ENCODE measurements around the gene CHD5. TPM values are rescaled to one million over a fixed set of nuclear protein-coding genes. Genes with fewer than 3 reads are reported as not detected.
A peak's percentile ranks its signal among the peaks of the same experiment; 100 is the strongest.

Gene CHD5
- total RNA-seq, 2 experiments from 2014 or later = 0.27 to 0.45 TPM

DNA sequence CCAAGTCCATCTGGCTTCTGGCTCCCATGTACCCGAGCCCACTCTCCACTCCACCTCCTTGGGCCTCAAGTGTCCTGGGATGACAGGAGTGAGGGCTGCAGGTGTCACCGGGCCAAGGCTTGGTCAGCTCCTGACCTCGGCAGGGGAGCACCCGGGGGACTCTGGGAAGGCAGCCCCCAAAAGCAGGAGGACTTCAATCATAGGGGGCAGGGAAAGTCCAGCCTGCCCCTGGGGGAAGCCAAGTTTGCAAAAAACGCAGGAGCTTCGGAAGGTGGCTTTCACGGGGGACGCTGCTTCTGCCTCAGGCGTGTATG is 77.6 kb downstream of the CHD5 start:
- Mint-ChIP-seq H3K4me1 (ENCODE audit: low read depth) (no peaks in the 10 kb centered on the region), H3K36me3 (ENCODE audit: low read depth) (peaks cover 4% of the 10 kb centered on the region), H3K9me3 (no peaks in the 10 kb centered on the region), H3K27me3 (ENCODE audit: low read depth) (peaks cover 2% of the 10 kb centered on the region), H3K27ac (no peak overlapping the region), H3K4me3 (no peak overlapping the region)
- CTCF ChIA-PET = no interaction called here
- intact Hi-C loops (cut with micrococcal nuclease) = no loop called here
- DNase-seq = no peak

DNA sequence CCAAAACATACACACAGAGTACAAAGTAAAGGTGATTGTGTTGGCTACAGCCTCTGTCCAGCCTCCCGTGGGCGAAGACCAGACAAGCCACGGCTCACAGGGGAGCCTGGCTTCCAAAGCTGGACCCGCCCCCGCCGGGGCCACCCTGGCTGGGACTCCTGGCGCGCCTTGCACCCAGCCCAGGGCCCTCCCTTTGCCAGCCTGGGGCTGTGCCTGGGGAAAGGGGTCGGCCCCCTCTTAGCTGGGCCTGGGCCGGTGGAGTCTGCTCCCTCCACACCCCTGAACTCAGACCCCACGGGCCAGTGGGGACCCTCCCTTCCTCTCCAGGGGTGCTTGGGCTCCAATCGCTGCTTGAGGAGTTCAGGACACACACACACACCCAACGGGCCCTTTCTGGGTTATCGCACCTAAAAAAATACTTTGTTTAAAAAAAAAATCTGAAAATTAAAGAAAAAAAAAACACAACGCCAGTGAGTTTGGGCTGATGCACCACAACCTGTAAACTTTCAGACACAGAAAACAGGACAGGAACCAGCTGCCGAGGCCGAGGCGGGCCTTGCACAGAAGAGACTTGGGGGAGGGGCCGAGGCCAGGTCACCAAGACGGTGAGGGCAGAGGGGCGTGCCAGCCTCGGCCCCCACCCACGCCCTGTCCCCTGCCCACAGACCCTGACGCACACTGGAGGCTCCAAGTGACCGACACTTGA is 78.1 kb downstream of the CHD5 start:
- DNase-seq = no peak
- H3K4me3 Mint-ChIP-seq = no peak overlapping the region
- H3K9me3 Mint-ChIP-seq = no peaks in the 10 kb centered on the region
- H3K36me3 Mint-ChIP-seq (ENCODE audit: low read depth) = peaks cover 4% of the 10 kb centered on the region
- no peak overlapping the region for H3K27ac Mint-ChIP-seq
- intact Hi-C loops (cut with micrococcal nuclease) = no loop called here
- H3K27me3 Mint-ChIP-seq (ENCODE audit: low read depth) = no peaks in the 10 kb centered on the region
- CTCF ChIA-PET = interaction anchor here (0.6 kb wide), 1 partner anchor 238 kb away, joined by 5 read pairs; no protein-coding TSS in a partner anchor
- H3K4me1 Mint-ChIP-seq (ENCODE audit: low read depth) = no peaks in the 10 kb centered on the region

DNA sequence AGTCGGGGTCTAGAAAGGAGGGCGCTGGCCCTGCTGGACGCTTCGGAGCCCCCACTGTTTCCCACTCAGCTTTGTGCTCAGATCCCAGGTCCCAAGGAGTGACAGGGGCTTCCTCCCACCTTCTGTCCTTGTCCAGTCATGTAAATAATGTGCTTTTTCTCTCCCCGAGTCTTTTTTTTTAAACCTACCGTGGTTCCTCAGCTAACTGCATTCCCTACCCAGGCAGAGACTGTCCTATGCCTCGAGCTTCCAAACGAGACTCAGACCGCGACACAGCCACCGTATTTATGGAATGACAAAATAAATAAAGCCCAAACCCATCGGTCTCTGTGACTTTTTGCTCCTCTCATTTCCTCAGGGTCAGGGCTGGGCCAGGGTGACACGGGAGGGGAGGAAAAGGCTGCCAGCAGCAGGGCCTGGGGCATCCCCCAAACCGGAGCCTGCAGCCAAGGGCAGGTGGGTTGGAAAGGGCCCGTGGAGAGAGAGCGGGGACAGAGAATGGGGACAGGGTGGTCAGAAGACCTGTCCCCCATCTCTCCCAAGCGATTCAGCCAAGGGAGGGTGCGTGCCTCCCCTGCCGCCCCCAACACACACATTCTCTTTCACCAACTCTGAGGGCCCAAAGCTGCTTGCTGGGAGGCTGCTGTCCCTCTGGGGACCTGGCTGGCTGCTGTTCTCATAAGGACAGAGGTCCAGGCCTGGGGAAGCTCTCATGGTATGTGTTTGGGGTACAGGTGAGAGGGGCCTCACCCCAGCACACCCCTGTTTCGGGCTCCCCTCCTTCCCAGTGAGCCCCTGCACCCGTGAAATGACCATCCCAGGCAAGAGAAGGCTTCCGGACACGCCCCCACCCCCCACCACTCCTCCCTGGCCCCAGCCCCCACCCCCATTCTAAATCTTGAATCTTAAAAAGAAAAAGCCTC is 79.0 kb downstream of the CHD5 start:
- no peak for DNase-seq
- H3K27ac Mint-ChIP-seq = no peak overlapping the region
- intact Hi-C loops (cut with micrococcal nuclease) = no loop called here
- H3K36me3 Mint-ChIP-seq (ENCODE audit: low read depth) = peaks cover 4% of the 10 kb centered on the region
- CTCF ChIA-PET = interaction anchor here (0.8 kb wide), 1 partner anchor 170 kb away, joined by 3 read pairs; no protein-coding TSS in a partner anchor
- no peaks in the 10 kb centered on the region for H3K4me1 Mint-ChIP-seq (ENCODE audit: low read depth)
- no peaks in the 10 kb centered on the region for H3K9me3 Mint-ChIP-seq
- H3K27me3 Mint-ChIP-seq (ENCODE audit: low read depth) = no peaks in the 10 kb centered on the region
- H3K4me3 Mint-ChIP-seq = no peak overlapping the region

DNA sequence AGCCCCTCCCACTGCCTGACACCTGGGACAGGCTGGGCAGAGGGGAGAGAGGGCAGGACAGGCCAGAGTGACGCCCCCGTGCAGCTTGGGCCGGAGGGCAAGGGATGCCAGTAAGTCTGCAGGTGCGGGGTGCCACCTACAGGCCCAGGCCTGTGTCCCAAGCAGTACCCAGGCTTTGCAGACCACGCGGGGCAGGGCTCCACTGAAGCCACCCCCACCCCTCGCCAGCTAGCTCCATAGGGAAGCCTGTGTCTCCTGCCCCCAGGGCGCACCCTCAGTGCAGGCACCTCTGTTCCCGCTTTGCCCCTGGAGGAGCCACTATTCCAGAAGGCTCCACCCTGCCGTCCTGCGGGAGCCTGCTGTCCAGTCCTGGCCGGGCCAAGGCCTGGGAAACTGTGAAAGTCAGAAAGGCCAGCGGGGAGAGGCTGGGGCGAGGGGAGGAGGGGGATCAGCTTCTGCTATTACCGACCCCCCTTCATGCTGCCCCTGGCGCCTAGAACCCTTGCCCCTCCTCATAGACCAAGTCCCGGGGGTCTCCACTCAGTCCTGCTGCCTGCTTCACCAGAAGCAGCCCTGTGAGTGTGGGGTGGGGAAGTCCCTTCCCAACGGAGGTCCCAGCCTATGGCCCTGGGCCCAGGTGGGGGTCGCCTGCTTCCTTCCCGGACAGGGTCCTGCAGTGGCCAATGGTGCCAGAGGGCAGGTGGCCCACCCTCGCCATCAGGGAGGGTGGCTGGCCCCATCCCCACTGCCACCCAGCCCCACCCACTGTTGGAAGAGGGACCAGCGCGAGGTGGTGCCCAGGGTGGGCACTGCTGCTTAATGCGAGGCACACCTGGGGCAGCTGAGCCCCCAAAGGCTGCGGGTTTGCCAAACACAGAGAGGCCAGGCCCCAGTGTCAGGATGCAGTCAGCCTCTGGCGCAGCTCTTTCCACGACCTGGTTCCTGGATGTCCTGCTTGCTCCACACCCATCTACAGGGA is 80.0 kb downstream of the CHD5 start:
- CTCF ChIA-PET = interaction anchor here (0.6 to 0.8 kb wide), 2 partner anchors 53 to 171 kb away, joined by 3 read pairs; no protein-coding TSS in a partner anchor
- no peaks in the 10 kb centered on the region for H3K4me1 Mint-ChIP-seq (ENCODE audit: low read depth)
- H3K27ac Mint-ChIP-seq = no peak overlapping the region
- no peak overlapping the region for H3K4me3 Mint-ChIP-seq
- intact Hi-C loops (cut with micrococcal nuclease) = no loop called here
- H3K27me3 Mint-ChIP-seq (ENCODE audit: low read depth) = no peaks in the 10 kb centered on the region
- peaks cover 4% of the 10 kb centered on the region for H3K36me3 Mint-ChIP-seq (ENCODE audit: low read depth)
- peak; percentile 18 for DNase-seq
- H3K9me3 Mint-ChIP-seq = no peaks in the 10 kb centered on the region

DNA sequence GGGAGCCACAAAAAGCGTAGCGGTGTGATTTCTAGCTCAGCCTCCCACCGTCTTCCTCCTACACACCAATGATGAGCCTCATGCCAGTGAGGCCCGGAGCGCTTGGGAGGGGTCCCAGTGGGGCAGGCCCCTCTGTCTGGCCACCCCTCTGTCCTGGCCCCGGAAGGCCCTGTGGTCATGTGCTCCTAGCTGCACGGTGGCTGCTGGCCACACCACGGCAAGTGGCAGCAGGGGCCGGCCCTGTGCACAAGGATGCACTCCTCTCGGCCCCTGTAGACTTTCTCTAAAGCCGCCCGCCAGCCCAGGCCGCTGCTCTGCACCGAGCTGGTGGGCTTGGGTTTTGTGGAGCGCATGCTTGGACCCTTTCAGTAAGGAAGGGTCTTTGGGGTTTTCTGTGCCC is 80.8 kb downstream of the CHD5 start:
- intact Hi-C loops (cut with micrococcal nuclease) = no loop called here
- Mint-ChIP-seq H3K4me3 (no peak overlapping the region), H3K27ac (no peak overlapping the region), H3K36me3 (ENCODE audit: low read depth) (peaks cover 4% of the 10 kb centered on the region), H3K27me3 (ENCODE audit: low read depth) (no peaks in the 10 kb centered on the region), H3K4me1 (ENCODE audit: low read depth) (no peaks in the 10 kb centered on the region), H3K9me3 (no peaks in the 10 kb centered on the region)
- DNase-seq = no peak
- CTCF ChIA-PET = no interaction called here

DNA sequence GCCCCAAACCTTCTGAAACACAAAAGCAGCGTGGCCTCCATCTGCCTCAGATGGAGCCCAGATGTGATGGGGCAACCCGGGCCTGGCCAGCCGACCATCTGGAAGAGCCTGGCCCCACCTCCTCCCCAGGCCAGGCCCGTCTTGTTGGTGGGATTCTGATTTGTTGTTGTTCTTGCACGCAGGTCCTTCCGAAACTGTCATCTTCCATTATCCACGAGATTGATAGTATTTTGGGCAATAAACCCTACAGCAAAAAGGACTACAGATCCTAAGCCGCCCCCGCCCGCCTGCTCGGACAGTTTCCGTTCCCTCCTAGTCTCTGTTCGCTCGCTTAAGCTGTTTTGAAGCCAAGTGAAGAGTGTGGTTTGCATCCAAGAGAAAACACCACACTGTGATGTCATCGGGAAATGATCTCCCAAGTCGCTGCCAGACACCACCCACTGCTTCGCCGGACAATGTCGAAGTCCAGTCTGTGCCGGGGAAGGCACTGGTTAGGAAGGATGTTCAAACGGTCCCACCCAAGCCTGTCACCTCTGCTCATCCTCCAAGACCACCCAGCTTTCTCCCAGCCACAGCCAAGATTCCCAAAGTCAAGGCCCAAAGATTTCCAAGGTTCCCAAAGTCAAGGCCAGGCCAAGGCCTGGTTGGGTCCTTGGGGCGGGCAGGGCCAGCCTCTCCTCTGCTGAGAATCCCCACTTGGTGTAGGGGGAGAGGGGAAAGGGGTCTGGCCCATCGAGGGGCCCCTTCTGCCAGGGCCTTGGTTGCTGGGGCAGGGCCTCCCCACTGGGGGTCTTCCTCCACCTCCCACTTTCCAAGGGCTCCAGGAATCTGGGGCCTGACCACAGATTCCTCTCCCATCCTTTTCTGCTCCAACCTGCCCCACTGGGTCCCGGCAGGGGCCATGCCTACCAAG is 81.6 kb downstream of the CHD5 start:
- no peak overlapping the region for H3K27ac Mint-ChIP-seq
- H3K27me3 Mint-ChIP-seq (ENCODE audit: low read depth) = no peaks in the 10 kb centered on the region
- no peaks in the 10 kb centered on the region for H3K4me1 Mint-ChIP-seq (ENCODE audit: low read depth)
- CTCF ChIA-PET = no interaction called here
- H3K9me3 Mint-ChIP-seq = no peaks in the 10 kb centered on the region
- no peak for DNase-seq
- H3K4me3 Mint-ChIP-seq = no peak overlapping the region
- H3K36me3 Mint-ChIP-seq (ENCODE audit: low read depth) = peaks cover 6% of the 10 kb centered on the region
- intact Hi-C loops (cut with micrococcal nuclease) = no loop called here

DNA sequence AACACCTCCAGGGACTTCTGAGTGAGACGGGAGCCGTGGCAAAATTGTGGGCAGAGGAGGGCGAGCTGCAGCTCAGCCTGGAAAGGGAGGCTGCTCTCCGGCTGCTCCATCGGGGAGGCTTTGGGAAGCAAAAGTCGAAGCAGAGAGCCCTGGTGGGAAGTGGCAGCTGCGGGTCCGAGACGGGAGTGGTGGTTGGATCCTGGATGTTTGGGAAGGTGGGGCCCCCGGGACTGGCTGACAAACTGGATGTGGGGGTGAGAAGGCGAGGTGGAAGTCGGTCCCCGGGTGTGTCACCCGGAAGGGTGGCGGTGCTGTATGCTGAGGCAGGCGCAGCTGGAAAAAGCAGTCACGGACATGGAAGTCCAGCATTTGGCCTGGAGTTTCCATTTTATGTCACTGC is 82.3 kb downstream of the CHD5 start:
- Mint-ChIP-seq H3K27me3 (ENCODE audit: low read depth) (no peaks in the 10 kb centered on the region), H3K9me3 (no peaks in the 10 kb centered on the region), H3K4me3 (no peak overlapping the region), H3K4me1 (ENCODE audit: low read depth) (no peaks in the 10 kb centered on the region), H3K36me3 (ENCODE audit: low read depth) (peaks cover 6% of the 10 kb centered on the region), H3K27ac (no peak overlapping the region)
- DNase-seq = no peak
- intact Hi-C loops (cut with micrococcal nuclease) = no loop called here
- CTCF ChIA-PET = no interaction called here

DNA sequence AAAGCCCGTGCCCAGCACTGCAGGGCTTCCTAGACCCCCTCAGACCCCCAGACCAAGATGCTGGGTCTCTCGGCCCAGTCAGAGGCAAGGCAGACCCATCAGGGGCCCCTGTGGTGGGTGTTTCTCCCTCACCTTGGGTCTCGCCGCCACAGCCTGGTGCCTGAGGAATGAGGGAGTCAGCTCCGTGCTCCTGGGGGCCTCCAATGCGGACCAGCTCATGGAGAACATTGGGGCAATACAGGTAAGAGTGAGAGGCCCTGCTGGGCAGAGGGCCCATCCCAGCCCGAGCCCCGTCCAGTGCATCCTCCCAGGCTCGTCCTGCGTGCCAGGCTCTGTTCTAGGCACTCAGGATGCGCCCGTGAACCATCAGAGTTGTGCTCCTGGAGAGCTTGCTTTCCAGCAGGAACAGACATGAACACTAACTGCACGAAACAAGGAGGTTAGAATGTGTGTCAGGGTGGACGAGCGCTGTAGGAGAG is 83.0 kb downstream of the CHD5 start:
- Mint-ChIP-seq H3K4me3 (no peak overlapping the region), H3K9me3 (no peaks in the 10 kb centered on the region), H3K36me3 (ENCODE audit: low read depth) (peaks cover 6% of the 10 kb centered on the region), H3K27ac (no peak overlapping the region), H3K27me3 (ENCODE audit: low read depth) (no peaks in the 10 kb centered on the region), H3K4me1 (ENCODE audit: low read depth) (no peaks in the 10 kb centered on the region)
- CTCF ChIA-PET = no interaction called here
- DNase-seq = no peak
- intact Hi-C loops (cut with micrococcal nuclease) = no loop called here

DNA sequence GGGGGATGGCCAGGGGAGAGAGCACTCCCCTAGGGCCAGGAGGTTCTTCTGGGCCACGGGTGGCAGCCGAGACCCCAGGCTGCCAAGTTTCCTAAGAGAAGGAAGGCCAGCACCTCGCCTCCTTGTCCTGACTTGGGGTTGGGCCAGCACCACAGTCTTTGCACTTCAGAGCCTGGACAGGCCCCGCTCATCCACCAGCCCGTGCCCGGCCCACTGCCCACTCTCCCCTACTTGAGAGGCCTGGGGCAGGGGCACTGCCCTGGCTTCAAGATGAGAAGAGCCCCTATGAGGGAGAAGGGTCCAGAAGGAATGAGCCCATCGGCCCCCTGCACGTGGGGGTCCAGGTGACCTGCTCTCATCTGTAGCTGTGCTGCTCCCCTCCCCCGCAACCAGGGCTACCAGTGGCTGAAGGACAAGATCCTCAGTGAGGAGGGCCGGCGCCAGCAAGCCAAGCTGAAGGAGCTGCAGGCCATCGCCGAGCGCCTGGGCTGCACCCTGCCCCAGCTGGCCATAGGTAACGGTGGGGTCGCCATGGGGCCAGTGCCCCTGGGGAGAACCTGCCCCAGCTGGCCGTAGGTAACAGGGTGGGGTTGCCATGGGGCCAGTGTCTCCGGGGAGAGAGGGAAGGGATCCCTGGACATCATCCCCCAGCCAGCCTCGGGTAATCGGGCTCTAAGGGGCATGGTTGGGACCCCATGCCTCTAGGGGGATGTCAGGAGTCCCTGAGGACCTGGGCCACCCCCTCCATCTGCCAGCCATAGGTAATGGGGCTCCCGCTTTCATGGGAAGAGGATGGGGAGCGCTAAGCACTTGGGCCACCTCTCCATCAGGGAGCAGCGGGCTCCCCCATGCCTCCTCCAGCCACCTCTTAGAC is 83.6 kb downstream of the CHD5 start:
- Mint-ChIP-seq H3K4me3 (no peak overlapping the region), H3K9me3 (no peaks in the 10 kb centered on the region), H3K27ac (no peak overlapping the region), H3K4me1 (ENCODE audit: low read depth) (no peaks in the 10 kb centered on the region), H3K36me3 (ENCODE audit: low read depth) (peaks cover 10% of the 10 kb centered on the region), H3K27me3 (ENCODE audit: low read depth) (no peaks in the 10 kb centered on the region)
- no peak for DNase-seq
- intact Hi-C loops (cut with micrococcal nuclease) = no loop called here
- CTCF ChIA-PET = no interaction called here

DNA sequence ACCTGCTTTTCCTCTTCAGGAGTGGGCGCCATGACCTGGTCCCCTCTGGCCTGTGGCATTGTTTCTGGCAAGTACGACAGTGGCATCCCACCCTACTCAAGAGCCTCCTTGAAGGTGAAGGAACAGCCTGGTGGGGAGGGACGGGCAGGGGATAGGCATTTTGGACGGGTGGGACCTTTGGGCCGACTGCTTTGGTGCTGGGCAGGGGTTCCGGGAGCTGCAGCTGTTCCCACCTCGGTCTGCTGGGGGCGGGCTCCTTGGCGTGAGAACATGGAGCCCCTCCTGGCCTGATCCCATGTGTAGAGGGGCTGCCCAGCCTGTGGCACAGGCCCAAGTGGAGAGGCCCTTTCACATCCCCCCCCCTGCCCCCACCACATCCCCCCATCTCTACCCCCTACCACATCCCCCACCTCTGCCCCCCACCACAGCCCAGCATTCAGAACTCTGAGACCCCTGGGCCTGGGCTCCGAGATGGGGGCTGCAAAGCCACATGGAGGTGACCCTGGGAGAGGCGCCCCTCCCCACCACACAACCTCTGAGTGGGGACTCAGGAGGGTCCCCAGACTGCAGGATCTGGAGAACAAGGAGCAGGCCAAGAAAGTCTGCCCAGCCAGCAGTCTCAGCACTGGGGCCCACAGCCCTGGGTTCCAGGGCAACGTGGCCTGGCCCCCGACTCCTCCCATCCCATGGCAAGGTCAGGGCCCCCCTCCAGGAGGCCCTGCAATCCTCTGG is 84.4 kb downstream of the CHD5 start:
- Mint-ChIP-seq H3K9me3 (no peaks in the 10 kb centered on the region), H3K4me3 (no peak overlapping the region), H3K27ac (no peak overlapping the region), H3K36me3 (ENCODE audit: low read depth) (peaks cover 15% of the 10 kb centered on the region), H3K4me1 (ENCODE audit: low read depth) (no peaks in the 10 kb centered on the region), H3K27me3 (ENCODE audit: low read depth) (no peaks in the 10 kb centered on the region)
- CTCF ChIA-PET = no interaction called here
- intact Hi-C loops (cut with micrococcal nuclease) = no loop called here
- no peak for DNase-seq

All from activated naive CD4-positive, alpha-beta T cell treated with anti-CD3 and anti-CD28 coated beads for 36 hours (primary cell).